Mucosa of descending colon (tissue), 3 donors: Measurements from ENCODE around the gene ARMC12. TPM values are rescaled to one million over a fixed set of nuclear protein-coding genes. Genes with fewer than 3 reads are reported as not detected.
A peak's percentile ranks its signal among the peaks of the same experiment; 100 is the strongest.

Source experiments
- ATAC-seq: fragments of 200-7000 bp; cut with Tn5 transposase; one replicate; pipeline ENCODE4 v1.9.1; 2020; ENCODE audit warnings: mild to moderate bottlenecking, moderate library complexity
- DNase-seq, 3 donors: peaks; one replicate each; pipeline ENCODE4 v3.0.0-alpha.2; 2020
- H3K36me3 ChIP-seq: fragments of 200-600 bp; one replicate; pipeline ENCODE4 v1.8.0; 2021; ENCODE audit warnings: low read depth, mild to moderate bottlenecking
- H3K4me1 ChIP-seq: fragments of 200-600 bp; one replicate; pipeline ENCODE4 v1.8.0; 2021; ENCODE audit warnings: low read depth, mild to moderate bottlenecking
- H3K4me3 ChIP-seq: fragments of 200-600 bp; one replicate; pipeline ENCODE4 v1.8.0; 2021; ENCODE audit warnings: mild to moderate bottlenecking
- H3K9me3 ChIP-seq: fragments of 200-600 bp; one replicate; pipeline ENCODE4 v1.8.0; 2021; ENCODE audit warnings: mild to moderate bottlenecking
- intact Hi-C, 2 donors: fragments of 100-400 bp; cut with DNase I in 1 of 2; cut with micrococcal nuclease in 1 of 2; formaldehyde crosslinking; loops; one replicate each; pipeline versions ENCODE4 v1.11.0 to v1.11.1; 2022; cut with DNase I, micrococcal nuclease
- total RNA-seq, 3 donors: library from RNA; stranded (reverse); fragmentation: NEBNext Ultra II Directional in 2 of 3; extraction: Animal tissue kit (Norgen Biotek cat#: 25700) in 2 of 3; gene quantifications; one replicate each; pipeline versions ENCODE4 v1.2.1 to v1.2.4, GENCODE V29; 2021 to 2023
- TF ChIP-seq, protein P1 (sequence below): fragments of 200-600 bp; IDR thresholded peaks from one replicate; pipeline ENCODE4 v1.8.0; 2022; ENCODE audit warnings: antibody characterized with exemption, mild to moderate bottlenecking
- donor health status: DM: no; HTN: no; CAD: no; lungs with moderate emphysema.
- donor health status: DM: no; HTN: no; CAD: no.
- donor health status: DM: no; HTN: yes; CAD: no.

ARMC12 gene
- total RNA-seq, 3 donors from 2014 or later = 0.31 to 0.55 (median 0.44) TPM

DNA sequence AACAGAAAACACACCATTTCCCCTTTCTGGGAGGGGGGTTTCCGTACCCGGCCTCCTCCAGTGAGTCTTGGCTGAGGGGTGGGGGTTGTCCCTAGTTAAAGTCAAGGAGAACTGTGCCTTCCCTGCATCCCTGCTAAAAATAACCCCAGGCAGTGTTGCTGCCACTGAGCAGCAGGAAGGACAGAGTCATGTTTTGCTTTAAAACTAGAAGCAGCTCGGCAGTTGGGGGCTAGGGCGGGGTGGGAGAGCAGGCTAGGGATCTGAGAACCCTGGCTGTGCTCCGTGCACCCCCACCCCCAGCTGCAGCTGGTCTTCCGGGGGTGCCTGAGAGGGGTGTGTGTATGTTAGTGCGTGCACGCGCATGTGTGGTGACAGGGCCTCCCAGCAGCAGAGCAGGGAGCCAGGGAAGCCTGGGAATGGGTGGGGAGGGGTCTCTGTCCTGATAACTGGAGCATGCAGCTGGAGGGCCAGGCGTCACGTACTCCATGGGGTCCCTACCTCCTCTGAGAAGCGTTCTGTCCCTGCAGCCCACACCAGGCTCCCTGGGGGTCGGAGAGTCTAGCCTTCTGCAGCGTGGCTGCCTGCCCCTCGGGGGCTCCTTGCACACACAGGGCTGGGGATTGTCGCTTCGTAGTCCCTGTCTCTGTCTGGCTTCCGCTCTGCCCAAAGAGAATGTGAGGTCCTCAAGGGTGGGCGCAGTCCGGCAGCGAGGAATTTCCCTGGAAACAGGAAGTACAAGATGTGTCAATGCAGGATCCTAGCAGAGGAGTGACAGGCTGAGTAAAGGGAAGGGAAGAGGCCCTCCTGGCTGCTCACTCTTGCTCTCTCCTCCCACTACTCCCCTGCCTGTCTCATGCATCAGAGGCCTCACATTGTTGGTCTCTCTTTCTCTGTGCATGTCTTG lies 16.8 kb upstream of the ARMC12 start:
- Histone ChIP-seq H3K4me3 (no peak overlapping the region), H3K4me1 (peaks cover 54% of the 10 kb centered on the region), H3K36me3 (no peaks in the 10 kb centered on the region), H3K9me3 (no peaks in the 10 kb centered on the region)
- TF ChIP-seq, protein P1, sequence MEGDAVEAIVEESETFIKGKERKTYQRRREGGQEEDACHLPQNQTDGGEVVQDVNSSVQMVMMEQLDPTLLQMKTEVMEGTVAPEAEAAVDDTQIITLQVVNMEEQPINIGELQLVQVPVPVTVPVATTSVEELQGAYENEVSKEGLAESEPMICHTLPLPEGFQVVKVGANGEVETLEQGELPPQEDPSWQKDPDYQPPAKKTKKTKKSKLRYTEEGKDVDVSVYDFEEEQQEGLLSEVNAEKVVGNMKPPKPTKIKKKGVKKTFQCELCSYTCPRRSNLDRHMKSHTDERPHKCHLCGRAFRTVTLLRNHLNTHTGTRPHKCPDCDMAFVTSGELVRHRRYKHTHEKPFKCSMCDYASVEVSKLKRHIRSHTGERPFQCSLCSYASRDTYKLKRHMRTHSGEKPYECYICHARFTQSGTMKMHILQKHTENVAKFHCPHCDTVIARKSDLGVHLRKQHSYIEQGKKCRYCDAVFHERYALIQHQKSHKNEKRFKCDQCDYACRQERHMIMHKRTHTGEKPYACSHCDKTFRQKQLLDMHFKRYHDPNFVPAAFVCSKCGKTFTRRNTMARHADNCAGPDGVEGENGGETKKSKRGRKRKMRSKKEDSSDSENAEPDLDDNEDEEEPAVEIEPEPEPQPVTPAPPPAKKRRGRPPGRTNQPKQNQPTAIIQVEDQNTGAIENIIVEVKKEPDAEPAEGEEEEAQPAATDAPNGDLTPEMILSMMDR = no peak
- peak; percentile 27 for ATAC-seq
- DNase-seq = peak; percentile 34 to 74 (median 46)
- intact Hi-C loops = no loop called here

DNA sequence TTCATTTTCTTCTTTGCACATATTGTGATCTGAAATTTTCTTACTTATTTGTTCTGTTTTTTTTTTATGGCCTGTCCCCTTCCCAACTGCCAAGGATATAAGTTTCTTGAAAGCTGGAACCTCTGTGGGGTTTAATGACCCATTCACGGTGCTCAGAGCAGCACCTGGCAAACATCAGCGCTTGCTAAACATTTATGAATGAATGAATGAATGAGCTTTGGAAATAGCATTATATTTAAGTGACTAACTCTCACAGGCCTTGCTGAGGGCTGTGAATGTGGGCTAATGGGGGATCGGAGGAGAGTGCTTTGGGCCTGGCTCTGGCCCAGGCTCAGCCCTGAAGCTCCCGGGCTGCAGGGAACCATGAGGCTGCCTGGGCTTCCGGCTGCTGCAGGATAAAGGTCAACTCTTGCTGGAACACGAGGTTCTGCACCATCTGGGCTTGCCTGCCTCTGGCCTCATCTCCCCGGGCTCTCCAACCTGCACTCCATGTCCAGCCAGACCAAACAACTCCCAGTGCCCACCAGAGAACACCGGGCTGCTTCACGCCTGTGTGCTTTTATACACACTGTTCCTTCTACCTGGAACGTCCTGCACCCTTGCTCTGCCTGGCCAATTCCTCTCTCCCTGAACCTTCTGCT lies 14.6 kb upstream of the ARMC12 start:
- peak; percentile 57 to 74 (median 72) for DNase-seq
- no peak overlapping the region for H3K4me3 ChIP-seq
- H3K36me3 ChIP-seq = no peaks in the 10 kb centered on the region
- ATAC-seq = peak; percentile 26
- peaks cover 71% of the 10 kb centered on the region for H3K4me1 ChIP-seq
- TF ChIP-seq, protein P1 = no peak
- no peaks in the 10 kb centered on the region for H3K9me3 ChIP-seq
- intact Hi-C loops = no loop called here

DNA sequence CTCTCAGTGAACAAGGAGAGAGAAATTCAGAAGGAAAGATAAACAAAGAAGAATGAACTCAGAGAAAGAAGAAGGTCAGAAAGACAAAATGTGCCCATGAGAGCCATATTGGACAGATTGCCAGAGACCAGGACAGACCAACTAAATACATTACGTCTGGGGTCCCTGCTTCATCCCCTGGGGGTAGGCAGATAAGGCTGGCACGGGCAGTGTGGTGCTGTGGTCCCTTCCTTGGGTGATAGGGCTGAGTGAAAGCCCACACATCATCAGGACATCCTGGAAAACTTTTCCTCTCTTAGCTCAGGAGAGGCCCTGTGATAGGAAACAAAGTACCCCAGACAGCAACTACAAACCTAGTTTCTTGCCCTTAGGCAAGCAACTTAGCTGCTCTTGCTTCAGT lies 13.2 kb upstream of the ARMC12 start:
- Histone ChIP-seq H3K4me3 (no peak overlapping the region), H3K4me1 (peaks cover 74% of the 10 kb centered on the region), H3K36me3 (no peaks in the 10 kb centered on the region), H3K9me3 (no peaks in the 10 kb centered on the region)
- intact Hi-C loops = no loop called here
- DNase-seq = no peak
- no peak for ATAC-seq
- TF ChIP-seq, protein P1 = no peak

DNA sequence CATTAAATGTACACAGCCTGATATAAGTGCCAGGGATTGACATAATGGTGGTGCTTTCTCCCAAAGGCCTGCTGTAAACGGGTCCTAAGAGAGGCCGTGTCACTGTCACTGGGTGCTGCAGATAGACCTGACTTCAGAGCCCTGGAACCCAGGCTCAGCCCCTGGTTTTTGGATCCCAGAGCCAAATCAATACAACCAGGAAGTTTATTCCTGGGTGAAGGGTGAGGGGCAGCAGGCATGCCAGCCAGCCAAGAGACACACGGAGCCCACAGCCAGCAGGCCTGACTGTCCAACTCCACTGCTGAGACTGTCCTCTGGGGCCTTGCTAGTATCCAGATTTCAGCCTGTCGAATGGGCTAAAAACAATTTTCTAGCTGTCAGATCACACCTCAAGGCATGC lies 12.8 kb upstream of the ARMC12 start:
- no peaks in the 10 kb centered on the region for H3K36me3 ChIP-seq
- intact Hi-C loops = no loop called here
- no peaks in the 10 kb centered on the region for H3K9me3 ChIP-seq
- DNase-seq (no peak), ATAC-seq (no peak)
- H3K4me1 ChIP-seq = peaks cover 74% of the 10 kb centered on the region
- no peak overlapping the region for H3K4me3 ChIP-seq
- TF ChIP-seq, protein P1 = no peak

DNA sequence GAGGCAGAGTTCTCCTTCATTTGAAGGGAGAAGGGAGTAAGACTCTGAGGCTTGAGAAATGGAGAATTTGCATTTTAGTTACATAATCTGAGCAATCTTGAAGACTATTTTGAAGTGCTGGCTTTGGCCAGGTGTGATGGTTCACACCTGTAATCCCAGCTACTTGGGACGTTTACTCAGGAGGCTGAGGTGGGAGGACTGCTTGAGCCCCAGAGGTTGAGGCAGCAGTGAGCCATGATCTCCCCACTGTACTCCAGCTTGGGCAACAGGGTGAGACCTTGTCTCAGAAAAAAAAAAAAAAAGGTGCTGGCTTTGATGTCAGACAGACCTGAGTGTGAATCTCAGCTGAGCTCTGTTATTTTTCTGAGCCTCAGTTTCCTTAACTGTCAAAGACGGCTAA lies 12.4 kb upstream of the ARMC12 start:
- TF ChIP-seq, protein P1 = no peak
- H3K9me3 ChIP-seq = no peaks in the 10 kb centered on the region
- H3K4me3 ChIP-seq = no peak overlapping the region
- intact Hi-C loops = no loop called here
- H3K4me1 ChIP-seq = peaks cover 74% of the 10 kb centered on the region
- no peak for DNase-seq
- no peaks in the 10 kb centered on the region for H3K36me3 ChIP-seq
- ATAC-seq = no peak
